Measurements from ENCODE around the gene TGFB2.

- TF ChIP-seq CTCF (IDR thresholded peaks at IDR 0.05) (no peak), EP300 (IDR thresholded peaks at IDR 0.05) (no peak), POLR2AphosphoS5 (IDR thresholded peaks at IDR 0.05) (no peak)
Observed at GRCh38 chr1:218408135-218408534, 63.0 kb downstream of the TGFB2 start.
